Inflammatory macrophage treated with lipopolysaccharide for 1 hour (primary cell): Measurements from ENCODE around the gene BUD13.
"Not testable (repeated sequence)": the region's sequence is repeated elsewhere in the genome, so short reads cannot be mapped to it uniquely, and the experiment has no call there.

Experiments used
- DNase-seq, 2 donors: peaks; one replicate each; pipeline ENCODE4 v3.0.0-alpha.2; 2020 to 2022

The BUD13 gene

DNA sequence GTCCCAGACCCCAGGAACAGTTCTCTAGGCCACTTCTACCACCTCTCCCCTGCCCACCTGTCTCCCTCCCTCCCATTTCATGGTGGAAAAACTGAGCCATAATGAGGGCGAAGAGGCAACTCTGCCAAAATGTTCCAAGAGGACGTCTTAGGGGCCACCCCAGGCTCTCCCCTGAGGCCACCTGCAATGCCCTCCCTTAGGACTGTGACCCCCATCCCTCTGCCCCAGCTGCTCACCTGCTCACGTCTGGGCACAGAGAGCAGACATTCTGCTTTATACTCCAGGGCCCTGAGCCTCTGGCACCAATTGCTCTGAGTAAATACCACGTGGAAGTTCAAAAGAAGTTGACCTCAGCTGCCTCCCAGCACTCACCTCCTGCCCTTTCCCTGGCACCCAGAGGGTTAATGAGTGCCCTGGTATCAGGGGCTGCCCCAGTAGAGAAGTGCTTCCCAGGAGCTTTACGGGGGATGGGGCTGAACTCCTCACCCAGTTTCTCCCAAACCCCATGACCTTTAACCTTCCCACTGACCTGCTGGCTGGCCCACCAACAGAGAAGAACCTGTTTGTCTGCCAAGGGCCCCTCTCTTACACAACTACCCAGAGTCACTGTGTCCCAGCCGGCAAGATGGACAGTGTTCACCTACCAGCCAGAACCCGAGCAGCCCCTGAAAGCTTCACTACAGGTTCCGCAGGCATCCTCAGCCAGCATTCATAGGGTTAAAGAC, 19.5 kb upstream of the BUD13 start:
- DNase-seq = no peak

DNA sequence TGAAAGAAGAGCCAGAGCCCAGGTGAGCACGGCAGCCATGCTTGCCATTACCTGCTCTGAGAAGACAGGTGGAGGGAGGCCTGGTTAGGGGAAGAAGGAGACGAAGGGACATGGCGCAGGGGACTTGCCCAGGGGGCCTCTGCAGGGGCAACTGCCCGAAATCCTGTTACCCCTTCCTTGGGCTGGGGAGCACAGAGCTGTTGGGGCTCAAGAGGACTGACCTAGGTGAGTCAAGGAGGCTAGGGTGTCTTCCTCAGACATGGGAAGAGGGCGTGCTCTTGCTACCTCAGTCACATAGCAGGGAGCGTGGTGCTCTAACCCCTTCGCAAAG, 19.0 kb upstream of the BUD13 start, which contains the start of gene APOA5:
TSS of gene APOA5 (minus strand) at position 67 of the 331 bp plus-strand sequence. CDS start at position 48, 19 bp downstream.
- no peak for DNase-seq

- peak; percentile 44 to 85 for DNase-seq
Measured at GRCh38 chr11:116791002-116791812, 18.4 kb upstream of the BUD13 start.

DNA sequence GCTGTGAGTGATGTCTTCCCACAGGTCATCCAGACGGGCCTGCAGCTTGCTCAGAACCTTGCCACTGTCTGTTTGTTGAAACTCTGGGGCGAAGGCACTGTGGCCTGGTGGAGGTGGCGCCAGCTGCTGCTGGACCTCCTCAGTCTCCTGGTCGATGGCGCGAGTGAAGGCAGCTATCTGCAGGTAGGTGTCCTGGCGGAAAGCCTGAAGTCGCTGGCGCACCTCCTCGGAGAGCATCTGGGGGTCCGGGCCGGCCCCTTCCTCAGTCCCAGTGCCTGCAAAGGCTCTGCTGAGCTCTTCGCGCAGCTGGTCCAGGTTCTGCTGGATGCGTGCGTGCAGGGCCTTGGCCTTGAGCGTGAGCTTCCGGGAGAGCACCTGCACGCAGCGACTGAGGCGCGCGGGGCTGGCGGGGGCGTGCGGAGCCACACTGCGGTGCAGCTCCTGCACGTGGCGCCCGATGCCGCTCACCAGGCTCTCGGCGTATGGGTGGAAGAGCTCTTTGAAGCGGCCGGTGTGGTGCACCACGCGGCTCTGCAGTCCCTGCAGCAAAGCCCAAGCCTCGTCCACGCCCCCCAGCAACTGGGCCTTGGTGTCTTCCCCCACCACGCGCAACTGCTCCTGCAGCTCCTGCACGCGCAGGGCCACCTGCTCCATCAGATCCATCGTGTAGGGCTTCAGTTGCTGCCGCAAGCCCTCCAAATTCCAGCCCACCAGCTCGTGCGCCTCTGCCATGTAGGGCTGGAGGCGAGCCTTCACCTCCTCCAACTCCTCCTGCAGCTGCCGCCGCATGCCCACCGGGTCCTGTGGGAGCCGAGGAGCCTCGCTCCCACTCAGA, 17.6 kb upstream of the BUD13 start:
- no peak for DNase-seq

DNA sequence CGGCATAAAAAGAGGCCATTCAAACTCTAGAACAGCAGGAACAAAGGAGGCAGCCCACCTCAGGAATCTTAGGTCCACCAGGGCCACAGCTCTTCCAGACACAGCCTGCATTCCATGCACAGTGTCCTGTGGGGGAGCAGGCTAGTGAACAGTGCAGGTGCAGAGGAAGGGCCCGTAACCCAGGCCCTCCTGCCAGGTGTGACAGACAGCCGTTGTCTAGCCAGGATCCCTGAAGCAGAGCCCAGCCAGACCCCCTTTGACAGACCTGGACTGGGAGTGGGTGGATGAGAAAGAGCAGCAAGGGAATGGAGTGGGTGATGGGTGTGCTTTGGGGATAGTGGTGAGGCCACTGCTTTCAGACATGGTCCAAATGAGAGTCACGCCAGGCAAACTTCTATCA, 16.2 kb upstream of the BUD13 start:
- DNase-seq = no peak

- DNase-seq = no peak
Measured at GRCh38 chr11:116788534-116788933, 15.7 kb upstream of the BUD13 start.

GRCh38 chr11:116787786-116788486, 15.1 kb upstream of the BUD13 start, which contains the start of gene ZPR1:
TSS of gene ZPR1 (minus strand) at chr11:116788023. CDS start at chr11:116787990, 33 bp downstream.
- DNase-seq = peak; percentile 69 to 85

DNA sequence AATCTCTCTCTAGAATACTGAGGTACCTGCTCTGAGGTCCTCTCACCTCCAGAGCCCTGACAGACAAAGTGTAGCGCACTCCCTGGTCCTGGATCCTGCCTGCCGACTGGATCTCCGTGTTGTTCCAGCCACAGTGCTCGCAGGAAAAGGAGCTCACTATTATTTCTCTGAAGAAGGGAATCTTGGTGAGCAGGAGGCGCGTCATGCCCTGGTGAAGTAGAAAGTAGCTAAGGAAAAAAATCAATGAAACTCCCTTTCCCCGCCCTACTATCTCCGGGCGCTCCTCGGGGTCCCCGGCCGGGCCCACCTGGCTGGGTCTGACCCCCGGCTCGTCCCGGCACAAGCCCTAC, 14.6 kb upstream of the BUD13 start:
- no peak for DNase-seq

GRCh38 chr11:116786966-116787365, 14.2 kb upstream of the BUD13 start:
- no peak for DNase-seq

GRCh38 chr11:116786326-116786725, 13.5 kb upstream of the BUD13 start:
- DNase-seq = no peak

- DNase-seq = no peak
Measured at GRCh38 chr11:116782728-116783127, 9.9 kb upstream of the BUD13 start.

GRCh38 chr11:116778556-116778955, 5.8 kb upstream of the BUD13 start:
- DNase-seq = no peak

DNA sequence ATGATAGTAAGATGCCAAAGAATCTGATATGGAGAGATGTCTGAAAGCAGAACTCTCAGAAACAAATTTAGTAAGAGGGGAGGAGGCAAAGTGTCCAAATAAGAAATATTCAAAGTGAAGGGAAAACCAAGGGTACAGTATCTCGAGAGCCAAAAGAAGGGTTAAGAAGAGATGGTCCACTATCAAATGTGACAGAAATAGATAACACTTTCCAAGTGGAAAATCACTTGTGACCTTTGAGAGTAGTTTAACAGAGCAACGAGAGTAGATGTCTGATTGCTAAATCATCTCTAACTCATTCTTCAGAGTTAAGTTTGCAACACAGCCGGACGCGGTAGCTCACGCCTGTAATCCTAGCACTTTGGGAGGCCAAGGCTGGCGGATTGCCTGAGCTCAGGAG, 4.3 kb upstream of the BUD13 start:
- no peak for DNase-seq

- no peak for DNase-seq
Measured at GRCh38 chr11:116776522-116776984, 3.8 kb upstream of the BUD13 start.

DNA sequence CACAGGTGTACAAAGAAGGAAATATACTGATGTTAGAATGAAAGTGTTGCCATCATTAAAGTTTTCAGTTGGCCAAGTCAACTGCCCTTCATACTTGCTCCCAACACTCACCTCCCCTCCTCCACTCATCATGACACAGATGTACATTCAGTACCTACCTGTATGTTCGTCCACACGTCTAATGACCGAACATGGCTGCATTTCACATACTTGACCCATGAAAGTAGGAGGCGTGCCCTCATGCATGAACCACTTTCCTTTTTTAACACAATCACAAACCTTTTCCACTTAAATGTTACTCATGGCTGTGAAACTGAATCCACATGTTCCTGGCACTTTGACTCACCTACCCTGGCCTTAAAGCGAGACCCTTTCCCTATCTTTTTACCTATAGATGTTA, 3.2 kb upstream of the BUD13 start:
- DNase-seq = no peak

- no peak for DNase-seq
Measured at GRCh38 chr11:116774661-116775060, 1.9 kb upstream of the BUD13 start.

DNA sequence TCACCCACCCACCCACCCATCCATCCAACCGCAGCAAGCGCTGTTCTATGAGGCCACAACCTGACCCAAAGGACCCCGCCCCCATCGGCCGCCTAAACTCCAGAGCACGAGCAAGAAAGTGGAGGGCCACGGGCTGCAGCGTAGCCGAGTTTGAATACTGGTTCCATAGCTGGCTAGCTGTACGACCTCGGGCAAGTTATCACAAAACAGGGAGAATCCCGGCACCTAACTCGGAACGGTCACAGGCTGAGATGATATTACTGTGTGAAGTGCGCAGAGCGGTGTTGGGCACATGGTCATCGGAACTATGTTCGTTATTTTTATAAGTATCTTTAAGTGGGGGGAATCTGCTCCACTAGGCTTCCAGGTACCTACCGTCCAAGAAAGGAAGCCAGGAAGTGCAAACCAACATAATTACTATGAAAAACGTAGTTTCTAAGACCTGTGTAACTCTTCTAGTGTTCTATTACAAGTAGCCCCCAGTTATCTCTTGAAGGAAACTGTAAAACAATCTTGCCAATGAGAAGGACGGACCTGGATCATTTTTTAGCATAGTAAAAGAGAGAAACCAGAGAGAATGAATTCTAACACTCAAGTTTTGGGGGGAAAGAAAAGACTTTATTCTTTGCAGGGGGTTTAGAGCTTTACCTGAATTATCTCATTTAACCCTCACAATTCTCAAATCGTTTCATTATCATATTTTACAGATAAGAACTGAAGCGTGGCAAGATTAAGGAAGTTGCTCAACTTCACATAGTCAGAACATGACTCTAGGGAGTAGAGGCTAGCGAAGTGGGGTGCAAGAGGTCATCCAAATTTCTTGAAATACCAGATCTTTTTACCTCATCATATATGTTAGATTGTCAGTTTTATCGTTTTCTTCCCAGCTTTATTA, 663 bp upstream of the BUD13 start:
- peak; percentile 44 to 58 for DNase-seq

GRCh38 chr11:116771935-116772334, 852 bp downstream of the BUD13 start:
- no peak for DNase-seq

DNA sequence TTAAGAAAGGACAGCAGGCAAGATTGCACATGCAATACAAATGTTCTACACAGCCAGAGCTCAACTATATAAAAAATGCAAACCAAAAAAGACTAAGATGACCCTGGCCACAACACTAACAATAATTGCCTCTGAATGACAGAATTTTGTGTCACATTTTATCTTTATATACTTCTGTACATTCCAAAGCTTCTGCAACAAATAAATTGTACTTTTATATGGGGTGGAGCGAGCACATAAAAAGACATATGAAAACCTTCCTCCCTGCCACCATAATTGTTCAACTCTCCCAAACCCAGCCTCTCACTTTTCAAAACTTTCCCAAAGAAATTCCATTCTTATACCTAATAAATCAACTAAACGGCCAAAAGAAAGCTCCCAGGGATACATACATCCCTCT, 10.7 kb downstream of the BUD13 start:
- DNase-seq = no peak

GRCh38 chr11:116756044-116756443, 16.7 kb downstream of the BUD13 start:
- not testable (repeated sequence) for DNase-seq

- peak; percentile 18 to 23 for DNase-seq
Measured at GRCh38 chr11:116750070-116750718, 22.6 kb downstream of the BUD13 start.
